ENCODE data around the gene PNPLA2.

Gene PNPLA2

GRCh38 chr11:790721-791564, 27.8 kb upstream of the PNPLA2 start:
- 0 out of 2 replicates have a peak, but pooled peaks have one; percentile 17 for TF ChIP-seq POLR2A (IDR thresholded peaks at IDR 0.05; ENCODE audit: low read depth, low read length)
- FAIRE-seq (no peak), DNase-seq (ENCODE audit: insufficient read length, low spot score) (peak; percentile 90)

- no peak for FAIRE-seq
These were observed 26.8 kb upstream of the PNPLA2 start for GRCh38 chr11:791658-792534.

GRCh38 chr11:792535-792821, 26.2 kb upstream of the PNPLA2 start:
- DNase-seq (ENCODE audit: insufficient read length, low spot score) (no peak), FAIRE-seq (no peak)
- no peak for TF ChIP-seq POLR2A (IDR thresholded peaks at IDR 0.05; ENCODE audit: low read depth, low read length)

More at GRCh38 chr11:791658-792534, 26.8 kb upstream of the PNPLA2 start:
- no peak for DNase-seq (ENCODE audit: insufficient read length, low spot score)
- no peak for TF ChIP-seq POLR2A (IDR thresholded peaks at IDR 0.05; ENCODE audit: low read depth, low read length)

- TF ChIP-seq POLR2A (IDR thresholded peaks at IDR 0.05; ENCODE audit: low read depth, low read length) = no peak
- DNase-seq (ENCODE audit: insufficient read length, low spot score) (no peak), FAIRE-seq (no peak)
These were observed 25.8 kb upstream of the PNPLA2 start for GRCh38 chr11:792873-793272.

GRCh38 chr11:793556-793955, 25.2 kb upstream of the PNPLA2 start:
- no peak for TF ChIP-seq POLR2A (IDR thresholded peaks at IDR 0.05; ENCODE audit: low read depth, low read length)
- FAIRE-seq (no peak), DNase-seq (ENCODE audit: insufficient read length, low spot score) (no peak)

- no peak for TF ChIP-seq POLR2A (IDR thresholded peaks at IDR 0.05; ENCODE audit: low read depth, low read length)
- FAIRE-seq (no peak), DNase-seq (ENCODE audit: insufficient read length, low spot score) (no peak)
These were observed 24.5 kb upstream of the PNPLA2 start for GRCh38 chr11:794013-794765.

GRCh38 chr11:794766-795633, 23.7 kb upstream of the PNPLA2 start:
- FAIRE-seq = no peak
- no peak for TF ChIP-seq POLR2A (IDR thresholded peaks at IDR 0.05; ENCODE audit: low read depth, low read length)
- no peak for DNase-seq (ENCODE audit: insufficient read length, low spot score)

- FAIRE-seq = no peak
- peak; percentile 58 for TF ChIP-seq POLR2A (IDR thresholded peaks at IDR 0.05; ENCODE audit: low read depth, low read length)
- DNase-seq (ENCODE audit: insufficient read length, low spot score) = peak; percentile 97
These were observed 22.8 kb upstream of the PNPLA2 start for GRCh38 chr11:795634-796564.

GRCh38 chr11:796565-797295, 22.0 kb upstream of the PNPLA2 start:
- no peak for TF ChIP-seq POLR2A (IDR thresholded peaks at IDR 0.05; ENCODE audit: low read depth, low read length)
- DNase-seq (ENCODE audit: insufficient read length, low spot score) = no peak
- no peak for FAIRE-seq

- FAIRE-seq = no peak
- no peak for TF ChIP-seq POLR2A (IDR thresholded peaks at IDR 0.05; ENCODE audit: low read depth, low read length)
- DNase-seq (ENCODE audit: insufficient read length, low spot score) = no peak
These were observed 21.2 kb upstream of the PNPLA2 start for GRCh38 chr11:797296-798092.
